GM19328 (cell line): Measurements from ENCODE around the gene CAP1.
A peak's percentile ranks its signal among the peaks of the same experiment; 100 is the strongest.
"Not testable (repeated sequence)": the region's sequence is repeated elsewhere in the genome, so short reads cannot be mapped to it uniquely, and the experiment has no call there.

Experiments used
- ATAC-seq: cut with Tn5 transposase; IDR thresholded peaks from one replicate; pipeline ENCODE4 v1.9.1; 2021; ENCODE audit warnings: mild to moderate bottlenecking, moderate library complexity; ENCODE audit not compliant: unreplicated experiment

The CAP1 gene

GRCh38 chr1:40058097-40058452 is 17.5 kb downstream of the CAP1 start:
- ATAC-seq, result no peak

- no peak for ATAC-seq
Measured at GRCh38 chr1:40058453-40059337, 18.2 kb downstream of the CAP1 start.

GRCh38 chr1:40059338-40059959 is 18.9 kb downstream of the CAP1 start:
- ATAC-seq, result no peak

- ATAC-seq, result no peak
Measured at GRCh38 chr1:40059960-40060750, 19.6 kb downstream of the CAP1 start.

GRCh38 chr1:40064797-40065499 is 24.4 kb downstream of the CAP1 start:
- peak; percentile 76 for ATAC-seq

- ATAC-seq, result no peak
Measured at GRCh38 chr1:40067023-40067422, 26.5 kb downstream of the CAP1 start.

- no peak for ATAC-seq
Measured at GRCh38 chr1:40067851-40068250, 27.3 kb downstream of the CAP1 start.

GRCh38 chr1:40072142-40072541 is 31.6 kb downstream of the CAP1 start:
- no peak for ATAC-seq

GRCh38 chr1:40073062-40073461 is 32.5 kb downstream of the CAP1 start:
- no peak for ATAC-seq

GRCh38 chr1:40075266-40075665 is 34.7 kb downstream of the CAP1 start:
- ATAC-seq, result no peak

- no peak for ATAC-seq
Measured at GRCh38 chr1:40076895-40077312, 36.4 kb downstream of the CAP1 start.

GRCh38 chr1:40078512-40079333 is 38.2 kb downstream of the CAP1 start:
- no peak for ATAC-seq

- no peak for ATAC-seq
Measured at GRCh38 chr1:40079774-40080400, 39.4 kb downstream of the CAP1 start.

- no peak for ATAC-seq
Measured at GRCh38 chr1:40081871-40082270, 41.3 kb downstream of the CAP1 start.

GRCh38 chr1:40084750-40085149 is 44.2 kb downstream of the CAP1 start:
- ATAC-seq, result not testable (repeated sequence)

GRCh38 chr1:40090652-40091355 is 50.3 kb downstream of the CAP1 start:
- no peak for ATAC-seq

- no peak for ATAC-seq
Measured at GRCh38 chr1:40092241-40092640, 51.7 kb downstream of the CAP1 start.

- ATAC-seq, result no peak
Measured at GRCh38 chr1:40092706-40093639, 52.4 kb downstream of the CAP1 start.
